ENCODE results near the gene BEND3.

Gene BEND3

DNA sequence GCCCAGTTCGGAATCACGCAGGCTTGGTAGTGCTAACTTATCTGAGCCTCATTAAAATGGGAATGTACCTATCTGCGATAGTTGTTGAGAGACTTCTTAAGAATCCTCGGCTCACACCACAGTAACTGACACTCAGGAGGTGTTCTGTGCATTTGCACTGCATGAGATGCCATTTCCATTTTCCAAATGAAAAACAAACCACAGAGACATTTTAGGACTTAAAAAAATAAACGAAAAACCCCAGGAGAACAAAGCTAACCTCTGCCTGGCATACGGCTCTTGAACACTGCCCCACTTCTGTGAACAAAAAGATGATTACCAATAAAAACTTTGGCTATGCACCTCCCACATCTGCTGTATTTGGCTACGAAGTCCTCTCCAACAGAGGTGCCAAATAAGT, 37.6 kb downstream of the BEND3 start:
- in situ Hi-C loops (cut with HindIII; ENCODE audit: low sequenced_read_pairs): no loop called here
- DNase-seq (ENCODE audit: low read depth): no peak
- H3K4me3 ChIP-seq (ENCODE audit: low read depth, low read length): no peak overlapping the region
- TF ChIP-seq, protein P1, sequence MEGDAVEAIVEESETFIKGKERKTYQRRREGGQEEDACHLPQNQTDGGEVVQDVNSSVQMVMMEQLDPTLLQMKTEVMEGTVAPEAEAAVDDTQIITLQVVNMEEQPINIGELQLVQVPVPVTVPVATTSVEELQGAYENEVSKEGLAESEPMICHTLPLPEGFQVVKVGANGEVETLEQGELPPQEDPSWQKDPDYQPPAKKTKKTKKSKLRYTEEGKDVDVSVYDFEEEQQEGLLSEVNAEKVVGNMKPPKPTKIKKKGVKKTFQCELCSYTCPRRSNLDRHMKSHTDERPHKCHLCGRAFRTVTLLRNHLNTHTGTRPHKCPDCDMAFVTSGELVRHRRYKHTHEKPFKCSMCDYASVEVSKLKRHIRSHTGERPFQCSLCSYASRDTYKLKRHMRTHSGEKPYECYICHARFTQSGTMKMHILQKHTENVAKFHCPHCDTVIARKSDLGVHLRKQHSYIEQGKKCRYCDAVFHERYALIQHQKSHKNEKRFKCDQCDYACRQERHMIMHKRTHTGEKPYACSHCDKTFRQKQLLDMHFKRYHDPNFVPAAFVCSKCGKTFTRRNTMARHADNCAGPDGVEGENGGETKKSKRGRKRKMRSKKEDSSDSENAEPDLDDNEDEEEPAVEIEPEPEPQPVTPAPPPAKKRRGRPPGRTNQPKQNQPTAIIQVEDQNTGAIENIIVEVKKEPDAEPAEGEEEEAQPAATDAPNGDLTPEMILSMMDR (IDR thresholded peaks at IDR 0.05; ENCODE audit: low read depth, low read length, missing control alignments): no peak

DNA sequence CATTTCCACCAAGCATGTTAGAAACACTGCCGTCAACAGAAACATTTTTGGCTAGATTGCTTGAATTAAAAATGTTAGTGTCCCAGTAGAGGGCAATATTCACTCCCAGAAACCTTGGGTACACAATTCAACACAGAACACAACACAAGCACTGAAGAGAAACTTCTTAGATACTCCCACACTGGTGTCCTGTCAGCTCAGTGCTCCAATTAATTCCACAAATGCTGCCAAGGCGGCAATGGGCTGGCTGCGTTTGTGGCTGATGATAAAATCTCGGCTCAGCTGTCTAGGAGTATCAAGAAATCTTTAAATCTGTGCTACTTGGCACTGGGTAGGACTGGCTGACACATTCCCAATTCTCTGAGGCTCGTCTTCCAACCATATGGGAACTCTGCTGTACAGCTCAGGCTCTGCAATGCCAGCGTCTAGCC, 39.3 kb downstream of the BEND3 start:
- no peak overlapping the region for H3K4me3 ChIP-seq (ENCODE audit: low read depth, low read length)
- no peak for DNase-seq (ENCODE audit: low read depth)
- in situ Hi-C loops (cut with HindIII; ENCODE audit: low sequenced_read_pairs): no loop called here
- TF ChIP-seq, protein P1 (IDR thresholded peaks at IDR 0.05; ENCODE audit: low read depth, low read length, missing control alignments): peak; percentile 26

DNA sequence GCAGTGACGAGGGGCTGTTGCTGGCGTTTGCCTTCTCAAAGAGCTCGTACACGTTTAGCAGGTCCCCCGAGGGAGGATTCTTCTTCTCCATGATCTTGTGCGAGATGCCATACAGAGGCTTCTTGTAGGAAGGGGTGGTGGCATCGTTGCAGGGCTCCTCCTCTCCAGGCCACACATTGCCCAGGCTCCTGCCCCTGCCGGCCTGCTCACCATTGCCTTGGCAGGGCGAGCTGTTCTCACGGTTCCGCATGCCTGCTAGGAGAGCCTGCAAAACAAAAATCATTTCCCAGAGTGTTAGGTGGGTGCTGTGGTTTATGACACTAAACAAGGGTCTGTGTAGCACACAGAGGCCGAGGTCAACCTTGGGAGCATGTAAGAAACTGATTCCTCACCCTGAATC, 44.6 kb downstream of the BEND3 start:
- no peak for DNase-seq (ENCODE audit: low read depth)
- in situ Hi-C loops (cut with HindIII; ENCODE audit: low sequenced_read_pairs): no loop called here
- H3K4me3 ChIP-seq (ENCODE audit: low read depth, low read length): no peak overlapping the region
- TF ChIP-seq, protein P1 (IDR thresholded peaks at IDR 0.05; ENCODE audit: low read depth, low read length, missing control alignments): no peak

DNA sequence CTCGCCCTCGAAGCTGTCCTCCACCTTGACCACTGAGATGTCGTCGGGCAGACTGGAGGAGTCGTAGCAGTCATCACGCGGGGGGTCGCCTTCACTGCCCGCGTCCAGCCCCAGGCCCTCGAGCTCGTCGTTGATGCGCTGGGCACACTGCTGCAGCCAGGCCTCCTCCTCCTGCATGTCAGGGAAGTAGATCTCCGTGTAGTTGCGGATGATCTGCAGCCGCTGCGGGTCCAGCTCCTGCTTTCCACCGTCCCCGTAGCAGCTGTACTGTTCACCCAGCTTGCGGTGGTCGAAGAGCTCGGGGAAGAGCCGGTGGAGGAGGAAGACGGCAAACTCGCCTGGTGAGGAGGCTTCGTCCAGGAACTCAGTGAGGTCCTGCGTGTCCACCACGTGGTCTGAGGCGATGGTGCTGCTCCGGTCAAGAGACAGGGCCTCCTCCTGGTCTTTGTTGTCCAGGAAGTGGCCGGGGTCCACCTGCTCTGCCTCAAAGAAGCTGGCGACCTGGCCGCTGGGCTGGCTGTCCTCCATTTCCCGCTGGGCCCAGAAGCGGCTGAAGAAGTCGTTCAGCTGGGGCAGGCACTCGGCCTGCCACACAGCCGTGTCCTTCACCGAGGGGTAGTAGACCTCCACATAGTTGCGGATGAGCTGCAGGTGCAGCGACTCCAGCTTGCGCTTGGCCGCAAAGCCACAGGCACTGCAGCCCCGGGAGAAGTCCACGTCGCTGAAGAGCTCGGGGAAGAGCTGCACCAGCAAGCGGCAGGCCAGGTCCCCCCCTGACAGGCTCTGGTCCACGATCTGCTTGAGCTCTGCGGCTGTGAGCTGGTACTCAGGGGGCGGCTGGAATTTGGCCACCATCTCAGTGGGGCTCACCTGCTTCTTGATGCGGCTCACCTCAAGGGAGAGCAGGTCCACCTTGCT, 45.4 kb downstream of the BEND3 start:
- no peak for DNase-seq (ENCODE audit: low read depth)
- TF ChIP-seq, protein P1 (IDR thresholded peaks at IDR 0.05; ENCODE audit: low read depth, low read length, missing control alignments): no peak

DNA sequence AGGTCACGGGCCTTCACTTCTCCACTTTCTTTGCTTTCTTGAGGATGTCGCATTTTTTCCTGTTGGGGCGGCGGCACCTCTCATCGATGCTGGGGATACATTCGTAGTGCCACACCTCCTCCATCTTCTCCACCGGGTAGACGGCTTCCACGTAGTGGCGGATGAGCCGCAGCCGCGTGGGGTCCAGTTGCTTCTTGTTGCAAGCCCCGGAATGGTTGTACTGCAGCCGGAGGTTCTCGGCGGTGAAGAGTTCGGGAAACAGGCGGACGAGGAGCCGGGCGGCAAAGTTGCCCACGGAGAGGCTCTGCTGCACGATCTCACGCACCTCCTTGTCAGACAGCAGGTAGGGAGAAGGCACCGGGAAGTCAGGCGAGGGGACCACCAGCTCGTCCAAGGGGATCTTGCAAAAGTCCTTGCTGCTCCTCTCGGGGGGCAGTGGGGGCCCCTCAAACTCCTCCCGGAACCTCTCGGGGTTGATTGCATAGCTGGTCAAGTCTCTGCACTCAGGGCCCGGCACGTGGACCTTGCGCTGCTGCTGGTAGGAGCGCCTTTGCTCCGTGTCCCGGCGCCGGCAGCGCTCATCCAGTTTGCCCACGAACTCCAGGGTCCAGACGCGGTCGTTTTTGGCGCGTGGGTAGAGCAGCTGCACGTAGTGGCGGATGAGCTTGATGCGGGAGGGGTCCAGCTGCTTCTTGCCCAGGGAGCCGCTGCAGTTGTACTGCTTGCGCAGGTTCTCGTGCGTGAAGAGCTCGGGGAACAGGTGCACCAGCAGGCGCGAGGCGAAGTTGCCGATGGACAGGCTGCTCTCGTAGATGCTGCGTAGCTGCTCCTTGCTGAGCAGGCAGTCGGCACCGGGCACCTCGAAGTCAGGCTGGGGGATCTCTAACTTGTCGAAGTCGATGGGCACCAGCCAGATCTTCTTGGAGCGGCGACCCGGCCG, 46.4 kb downstream of the BEND3 start:
- TF ChIP-seq, protein P1 (IDR thresholded peaks at IDR 0.05; ENCODE audit: low read depth, low read length, missing control alignments): no peak
- no peak overlapping the region for H3K4me3 ChIP-seq (ENCODE audit: low read depth, low read length)
- DNase-seq (ENCODE audit: low read depth): no peak
- in situ Hi-C loops (cut with HindIII; ENCODE audit: low sequenced_read_pairs): no loop called here

More for the DNA sequence above, 45.4 kb downstream of the BEND3 start:
- no peak overlapping the region for H3K4me3 ChIP-seq (ENCODE audit: low read depth, low read length)
- in situ Hi-C loops (cut with HindIII; ENCODE audit: low sequenced_read_pairs): no loop called here
